GM23338 (cell line): ENCODE data around the gene ARHGAP42. TPM values are rescaled to one million over a fixed set of nuclear protein-coding genes. Genes with fewer than 3 reads are reported as not detected.

Source experiments
- ATAC-seq: fragments of 200-7000 bp; cut with Tn5 transposase; 3 replicates; pipeline ENCODE4 v1.9.1; 2020
- DNase-seq: peaks from one replicate; pipeline ENCODE4 v3.0.0-alpha.2; 2015; ENCODE audit warnings: low spot score
- H2AFZ ChIP-seq: fragments of 200-600 bp; sonication (generic); 2 replicates; pipeline ENCODE4 v1.8.0; 2016; ENCODE audit warnings: antibody characterized with exemption, mild to moderate bottlenecking, moderate library complexity
- H3F3A ChIP-seq: fragments of 200-600 bp; sonication (generic); replicated peaks from 2 replicates; pipeline ENCODE4 v1.8.0; 2017; ENCODE audit warnings: antibody characterized with exemption, mixed run types, low read depth
- H3K27ac ChIP-seq: fragments of 200-600 bp; sonication (generic); 2 replicates; pipeline ENCODE4 v1.6.1; 2016; ENCODE audit warnings: low read depth
- H3K27me3 ChIP-seq: fragments of 200-600 bp; sonication (generic); 2 replicates; pipeline ENCODE4 v1.8.0; 2016; ENCODE audit warnings: mild to moderate bottlenecking, mixed run types, moderate library complexity; ENCODE audit not compliant: insufficient read depth
- H3K36me3 ChIP-seq: fragments of 200-600 bp; sonication (generic); 2 replicates; pipeline ENCODE4 v1.8.0; 2016; ENCODE audit warnings: mild to moderate bottlenecking; ENCODE audit not compliant: insufficient read depth
- H3K4me1 ChIP-seq: fragments of 200-600 bp; sonication (generic); 2 replicates; pipeline ENCODE4 v1.8.0; 2016; ENCODE audit warnings: mild to moderate bottlenecking, moderate library complexity; ENCODE audit not compliant: insufficient read depth
- H3K4me2 ChIP-seq: fragments of 200-600 bp; sonication (generic); 2 replicates; pipeline ENCODE4 v1.7.1; 2017; ENCODE audit warnings: mixed run types
- H3K4me3 ChIP-seq: fragments of 200-600 bp; sonication (generic); 2 replicates; pipeline ENCODE4 v1.6.1; 2016; ENCODE audit warnings: mixed run types
- H3K79me2 ChIP-seq: fragments of 200-600 bp; sonication (generic); replicated peaks from 2 replicates; pipeline ENCODE4 v1.8.0; 2017; ENCODE audit warnings: mild to moderate bottlenecking; ENCODE audit not compliant: insufficient read depth
- H3K9me2 ChIP-seq: fragments of 200-600 bp; sonication (generic); 2 replicates; pipeline ENCODE4 v1.8.0; 2017; ENCODE audit not compliant: insufficient read depth
- H4K20me1 ChIP-seq: fragments of 200-600 bp; sonication (generic); replicated peaks from 2 replicates; pipeline ENCODE4 v1.8.0; 2017; ENCODE audit warnings: mild to moderate bottlenecking; ENCODE audit not compliant: insufficient read depth
- H3K27ac Mint-ChIP-seq: 2 replicates; pipeline ENCODE4 v1.8.0; 2020; ENCODE audit warnings: inconsistent platforms, mild to moderate bottlenecking, moderate library complexity, mixed read lengths
- H3K27me3 Mint-ChIP-seq: 3 replicates; pipeline ENCODE4 v1.8.0; 2022; ENCODE audit warnings: low read depth, mild to moderate bottlenecking, moderate library complexity, mixed read lengths, inconsistent platforms; ENCODE audit not compliant: insufficient read depth, poor library complexity
- H3K36me3 Mint-ChIP-seq: 3 replicates; pipeline ENCODE4 v1.8.0; 2021; ENCODE audit warnings: low read depth, mild to moderate bottlenecking, inconsistent platforms, moderate library complexity, mixed read lengths
- H3K4me1 Mint-ChIP-seq: 3 replicates; pipeline ENCODE4 v1.8.0; 2020; ENCODE audit warnings: mild to moderate bottlenecking, inconsistent platforms, mixed read lengths
- H3K4me3 Mint-ChIP-seq: 3 replicates; pipeline ENCODE4 v1.8.0; 2021; ENCODE audit warnings: moderate library complexity, mild to moderate bottlenecking, inconsistent platforms, mixed read lengths
- H3K9me3 Mint-ChIP-seq: 3 replicates; pipeline ENCODE4 v1.8.0; 2020; ENCODE audit warnings: moderate library complexity, mild to moderate bottlenecking, inconsistent platforms, mixed read lengths
- CTCF ChIP-seq, 2 experiments: fragments of 200-600 bp in 1 of 2; sonication (generic) in 1 of 2; conservative IDR thresholded peaks; 2 replicates each; pipeline versions ENCODE4 v1.5.1 to v1.6.1; 2016 to 2017; ENCODE audit warnings: antibody characterized with exemption in 2 of 2, low read depth in 2 of 2, mild to moderate bottlenecking in 2 of 2, moderate library complexity in 1 of 2
- EZH2phosphoT487 ChIP-seq: fragments of 200-600 bp; sonication (generic); IDR thresholded peaks from one replicate; pipeline ENCODE4 v1.8.1; 2018; ENCODE audit warnings: antibody characterized with exemption; ENCODE audit not compliant: unreplicated experiment
- NANOG ChIP-seq: IDR thresholded peaks from 2 replicates; pipeline ENCODE4 v1.6.1; 2016; ENCODE audit warnings: antibody characterized with exemption, borderline replicate concordance
- polyA plus RNA-seq: library from polyadenylated mRNA; unstranded; fragments of >200 nt; fragmentation: Nextera tagmentation; extraction: Ambion mirVana; gene quantifications from 2 replicates; pipeline ENCODE4 v1.2.1, GENCODE V29; 2016
- total RNA-seq: library from RNA; depleted of rRNA; stranded (reverse); fragments of >200 nt; shearing (Covaris generic); gene quantifications from 2 replicates; pipeline ENCODE4 v1.2.3, GENCODE V29; 2014
- TF ChIP-seq, protein P1 (sequence below): fragments of 250-450 bp; sonication (Bioruptor Pico); IDR thresholded peaks from 2 replicates; pipeline ENCODE4 v1.5.0; 2020; ENCODE audit warnings: mild to moderate bottlenecking, moderate library complexity
- TF ChIP-seq, protein P2 (sequence below): IDR thresholded peaks from 2 replicates; pipeline ENCODE4 v1.6.1; 2016; ENCODE audit warnings: antibody characterized with exemption

The ARHGAP42 gene
- total and polyA plus RNA-seq, 2 experiments from 2014 or later, result 23.7 to 35.7 TPM

DNA sequence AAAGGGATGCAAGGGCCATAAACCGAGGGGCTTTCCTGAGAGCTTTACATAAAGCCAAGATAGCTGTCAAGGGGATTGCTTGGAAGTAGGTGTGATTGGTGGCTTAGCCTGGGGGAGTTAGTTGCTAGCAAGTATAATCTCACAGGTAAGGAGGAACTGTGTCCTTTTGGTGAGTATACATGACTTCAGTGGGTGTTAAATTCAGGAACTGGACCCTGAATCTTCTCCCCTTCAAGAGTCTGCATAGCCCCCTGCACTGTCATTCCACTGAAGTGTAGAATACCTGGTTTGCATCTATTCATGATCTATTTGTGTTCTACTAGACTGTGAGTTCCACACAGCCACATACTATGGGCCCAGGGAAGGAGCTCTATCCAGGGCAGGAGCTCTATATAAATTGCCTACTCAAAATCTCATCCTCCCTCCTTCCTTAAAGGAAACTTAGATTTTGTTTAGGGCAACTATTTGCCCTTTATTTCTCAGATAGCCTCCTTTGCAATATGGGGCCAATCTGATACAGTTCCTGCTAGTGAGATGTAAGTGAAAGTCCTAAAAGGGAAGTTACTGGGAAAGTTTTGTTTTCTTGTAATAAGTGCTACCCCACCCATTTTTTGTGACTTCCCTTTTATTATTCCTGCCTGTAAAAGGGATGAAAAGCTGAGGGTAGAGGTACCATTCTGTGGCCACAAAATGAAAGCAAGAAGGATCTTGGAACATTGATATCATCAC, 322.0 kb downstream of the ARHGAP42 start (continued):
- TF ChIP-seq, protein P1, sequence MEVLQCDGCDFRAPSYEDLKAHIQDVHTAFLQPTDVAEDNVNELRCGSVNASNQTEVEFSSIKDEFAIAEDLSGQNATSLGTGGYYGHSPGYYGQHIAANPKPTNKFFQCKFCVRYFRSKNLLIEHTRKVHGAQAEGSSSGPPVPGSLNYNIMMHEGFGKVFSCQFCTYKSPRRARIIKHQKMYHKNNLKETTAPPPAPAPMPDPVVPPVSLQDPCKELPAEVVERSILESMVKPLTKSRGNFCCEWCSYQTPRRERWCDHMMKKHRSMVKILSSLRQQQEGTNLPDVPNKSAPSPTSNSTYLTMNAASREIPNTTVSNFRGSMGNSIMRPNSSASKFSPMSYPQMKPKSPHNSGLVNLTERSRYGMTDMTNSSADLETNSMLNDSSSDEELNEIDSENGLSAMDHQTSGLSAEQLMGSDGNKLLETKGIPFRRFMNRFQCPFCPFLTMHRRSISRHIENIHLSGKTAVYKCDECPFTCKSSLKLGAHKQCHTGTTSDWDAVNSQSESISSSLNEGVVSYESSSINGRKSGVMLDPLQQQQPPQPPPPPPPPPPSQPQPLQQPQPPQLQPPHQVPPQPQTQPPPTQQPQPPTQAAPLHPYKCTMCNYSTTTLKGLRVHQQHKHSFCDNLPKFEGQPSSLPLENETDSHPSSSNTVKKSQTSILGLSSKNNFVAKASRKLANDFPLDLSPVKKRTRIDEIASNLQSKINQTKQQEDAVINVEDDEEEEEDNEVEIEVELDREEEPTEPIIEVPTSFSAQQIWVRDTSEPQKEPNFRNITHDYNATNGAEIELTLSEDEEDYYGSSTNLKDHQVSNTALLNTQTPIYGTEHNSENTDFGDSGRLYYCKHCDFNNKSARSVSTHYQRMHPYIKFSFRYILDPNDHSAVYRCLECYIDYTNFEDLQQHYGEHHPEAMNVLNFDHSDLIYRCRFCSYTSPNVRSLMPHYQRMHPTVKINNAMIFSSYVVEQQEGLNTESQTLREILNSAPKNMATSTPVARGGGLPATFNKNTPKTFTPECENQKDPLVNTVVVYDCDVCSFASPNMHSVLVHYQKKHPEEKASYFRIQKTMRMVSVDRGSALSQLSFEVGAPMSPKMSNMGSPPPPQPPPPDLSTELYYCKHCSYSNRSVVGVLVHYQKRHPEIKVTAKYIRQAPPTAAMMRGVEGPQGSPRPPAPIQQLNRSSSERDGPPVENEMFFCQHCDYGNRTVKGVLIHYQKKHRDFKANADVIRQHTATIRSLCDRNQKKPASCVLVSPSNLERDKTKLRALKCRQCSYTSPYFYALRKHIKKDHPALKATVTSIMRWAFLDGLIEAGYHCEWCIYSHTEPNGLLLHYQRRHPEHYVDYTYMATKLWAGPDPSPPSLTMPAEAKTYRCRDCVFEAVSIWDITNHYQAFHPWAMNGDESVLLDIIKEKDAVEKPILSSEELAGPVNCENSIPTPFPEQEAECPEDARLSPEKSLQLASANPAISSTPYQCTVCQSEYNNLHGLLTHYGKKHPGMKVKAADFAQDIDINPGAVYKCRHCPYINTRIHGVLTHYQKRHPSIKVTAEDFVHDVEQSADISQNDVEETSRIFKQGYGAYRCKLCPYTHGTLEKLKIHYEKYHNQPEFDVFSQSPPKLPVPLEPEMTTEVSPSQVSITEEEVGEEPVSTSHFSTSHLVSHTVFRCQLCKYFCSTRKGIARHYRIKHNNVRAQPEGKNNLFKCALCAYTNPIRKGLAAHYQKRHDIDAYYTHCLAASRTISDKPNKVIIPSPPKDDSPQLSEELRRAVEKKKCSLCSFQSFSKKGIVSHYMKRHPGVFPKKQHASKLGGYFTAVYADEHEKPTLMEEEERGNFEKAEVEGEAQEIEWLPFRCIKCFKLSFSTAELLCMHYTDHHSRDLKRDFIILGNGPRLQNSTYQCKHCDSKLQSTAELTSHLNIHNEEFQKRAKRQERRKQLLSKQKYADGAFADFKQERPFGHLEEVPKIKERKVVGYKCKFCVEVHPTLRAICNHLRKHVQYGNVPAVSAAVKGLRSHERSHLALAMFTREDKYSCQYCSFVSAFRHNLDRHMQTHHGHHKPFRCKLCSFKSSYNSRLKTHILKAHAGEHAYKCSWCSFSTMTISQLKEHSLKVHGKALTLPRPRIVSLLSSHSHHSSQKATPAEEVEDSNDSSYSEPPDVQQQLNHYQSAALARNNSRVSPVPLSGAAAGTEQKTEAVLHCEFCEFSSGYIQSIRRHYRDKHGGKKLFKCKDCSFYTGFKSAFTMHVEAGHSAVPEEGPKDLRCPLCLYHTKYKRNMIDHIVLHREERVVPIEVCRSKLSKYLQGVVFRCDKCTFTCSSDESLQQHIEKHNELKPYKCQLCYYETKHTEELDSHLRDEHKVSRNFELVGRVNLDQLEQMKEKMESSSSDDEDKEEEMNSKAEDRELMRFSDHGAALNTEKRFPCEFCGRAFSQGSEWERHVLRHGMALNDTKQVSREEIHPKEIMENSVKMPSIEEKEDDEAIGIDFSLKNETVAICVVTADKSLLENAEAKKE (CRISPR knock-in tag), result no peak
- TF ChIP-seq NANOG (no peak), EZH2phosphoT487 (no peak)

DNA sequence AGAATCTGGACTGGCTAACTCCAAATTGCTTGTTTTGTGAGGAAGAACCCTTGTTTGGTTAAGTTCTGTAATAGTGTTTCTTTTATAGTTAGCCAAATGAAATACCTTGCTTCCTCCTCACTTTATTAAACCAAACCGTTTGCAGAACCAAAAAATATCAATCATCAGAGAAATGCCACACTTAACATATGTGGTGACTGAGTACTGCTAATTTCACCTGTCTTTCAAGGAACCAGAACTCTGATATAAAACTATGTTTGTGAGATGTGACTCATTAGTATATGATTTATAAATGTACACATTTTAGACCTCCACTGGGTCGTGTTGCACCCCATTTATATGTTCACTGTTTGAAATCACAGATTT, 322.6 kb downstream of the ARHGAP42 start:
- Mint-ChIP-seq H3K27me3 (no peaks in the 10 kb centered on the region), H3K36me3 (no peaks in the 10 kb centered on the region), H3K9me3 (no peaks in the 10 kb centered on the region), H3K4me1 (peaks cover 3% of the 10 kb centered on the region; the same call in 1 of the 3 replicates), H3K27ac (no peak overlapping the region), H3K4me3 (no peak overlapping the region)
- Histone ChIP-seq H3K27me3 (no peaks in the 10 kb centered on the region), H3K79me2 (no peaks in the 10 kb centered on the region), H3K4me1 (no peaks in the 10 kb centered on the region), H2AFZ (no peak overlapping the region), H3K36me3 (no peaks in the 10 kb centered on the region), H4K20me1 (no peaks in the 10 kb centered on the region), H3F3A (no peaks in the 10 kb centered on the region), H3K9me2 (0 out of 2 replicates have a peak, but pooled peaks cover 3% of the 10 kb centered on the region), H3K27ac (no peak overlapping the region), H3K4me2 (no peak overlapping the region), H3K4me3 (no peak overlapping the region)
- ATAC-seq (no peak), DNase-seq (no peak)
- TF ChIP-seq, protein P2, sequence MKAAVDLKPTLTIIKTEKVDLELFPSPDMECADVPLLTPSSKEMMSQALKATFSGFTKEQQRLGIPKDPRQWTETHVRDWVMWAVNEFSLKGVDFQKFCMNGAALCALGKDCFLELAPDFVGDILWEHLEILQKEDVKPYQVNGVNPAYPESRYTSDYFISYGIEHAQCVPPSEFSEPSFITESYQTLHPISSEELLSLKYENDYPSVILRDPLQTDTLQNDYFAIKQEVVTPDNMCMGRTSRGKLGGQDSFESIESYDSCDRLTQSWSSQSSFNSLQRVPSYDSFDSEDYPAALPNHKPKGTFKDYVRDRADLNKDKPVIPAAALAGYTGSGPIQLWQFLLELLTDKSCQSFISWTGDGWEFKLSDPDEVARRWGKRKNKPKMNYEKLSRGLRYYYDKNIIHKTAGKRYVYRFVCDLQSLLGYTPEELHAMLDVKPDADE, result no peak
- no peak for TF ChIP-seq NANOG
- TF ChIP-seq, protein P1 (CRISPR knock-in tag), result no peak
- no peak for TF ChIP-seq CTCF (conservative IDR thresholded peaks at IDR 0.05; ENCODE audit: low read depth in 2 of 2)
